Fibroblast of lung (primary cell): ENCODE data around the gene CDKAL1.

Experiments
- CTCF ChIP-seq, 2 donors: IDR thresholded peaks in 1 of 2; conservative IDR thresholded peaks in 1 of 2; 1 replicate in 1 of 2; 2 replicates in 1 of 2; pipeline ENCODE4 v1.5.1; 2011 to 2012; ENCODE audit warnings: low read length in 2 of 2, control low read depth in 1 of 2, inconsistent platforms in 1 of 2, low read depth in 1 of 2, mild to moderate bottlenecking in 1 of 2
- EZH2 ChIP-seq: IDR thresholded peaks from 2 replicates; pipeline ENCODE4 v1.5.1; 2012; ENCODE audit warnings: low read length, control low read depth, mild to moderate bottlenecking; ENCODE audit errors: missing control alignments

- TF ChIP-seq CTCF (conservative IDR thresholded peaks at IDR 0.05 in 1 of 2, IDR thresholded peaks at IDR 0.05 in 1 of 2; ENCODE audit: low read depth in 1 of 2, low read length in 2 of 2), result no peak
- no peak for TF ChIP-seq EZH2
Observed at GRCh38 chr6:20600831-20601230, 66.6 kb downstream of the CDKAL1 start.
